ENCODE results near the gene KLHDC9.

DNA sequence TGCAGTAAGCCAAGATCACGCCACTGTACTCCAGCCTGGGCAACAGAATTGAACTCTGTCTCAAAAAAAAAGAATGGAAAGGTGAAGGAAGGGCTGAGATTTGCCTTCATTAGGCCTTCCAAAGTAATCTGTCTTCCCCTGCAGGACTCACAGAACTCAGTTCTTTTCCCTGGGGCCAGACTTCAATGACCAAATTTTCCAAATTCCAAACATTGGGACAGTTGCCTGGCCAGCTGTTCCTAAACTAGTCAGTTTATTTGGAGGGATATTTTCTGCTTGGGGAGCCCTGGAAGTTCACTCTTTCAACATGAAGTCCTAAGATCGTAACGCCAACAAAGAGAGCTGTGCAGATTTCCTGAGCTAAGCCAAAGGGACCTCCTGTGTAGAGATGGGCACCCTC is 39.7 kb downstream of the KLHDC9 start:
- TF ChIP-seq, protein P1, sequence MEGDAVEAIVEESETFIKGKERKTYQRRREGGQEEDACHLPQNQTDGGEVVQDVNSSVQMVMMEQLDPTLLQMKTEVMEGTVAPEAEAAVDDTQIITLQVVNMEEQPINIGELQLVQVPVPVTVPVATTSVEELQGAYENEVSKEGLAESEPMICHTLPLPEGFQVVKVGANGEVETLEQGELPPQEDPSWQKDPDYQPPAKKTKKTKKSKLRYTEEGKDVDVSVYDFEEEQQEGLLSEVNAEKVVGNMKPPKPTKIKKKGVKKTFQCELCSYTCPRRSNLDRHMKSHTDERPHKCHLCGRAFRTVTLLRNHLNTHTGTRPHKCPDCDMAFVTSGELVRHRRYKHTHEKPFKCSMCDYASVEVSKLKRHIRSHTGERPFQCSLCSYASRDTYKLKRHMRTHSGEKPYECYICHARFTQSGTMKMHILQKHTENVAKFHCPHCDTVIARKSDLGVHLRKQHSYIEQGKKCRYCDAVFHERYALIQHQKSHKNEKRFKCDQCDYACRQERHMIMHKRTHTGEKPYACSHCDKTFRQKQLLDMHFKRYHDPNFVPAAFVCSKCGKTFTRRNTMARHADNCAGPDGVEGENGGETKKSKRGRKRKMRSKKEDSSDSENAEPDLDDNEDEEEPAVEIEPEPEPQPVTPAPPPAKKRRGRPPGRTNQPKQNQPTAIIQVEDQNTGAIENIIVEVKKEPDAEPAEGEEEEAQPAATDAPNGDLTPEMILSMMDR (IDR thresholded peaks at IDR 0.05), result no peak
- TF ChIP-seq POLR2A (IDR thresholded peaks at IDR 0.05) (no peak), POLR2AphosphoS5 (IDR thresholded peaks at IDR 0.05) (no peak), EP300 (IDR thresholded peaks at IDR 0.05) (no peak)
